ENCODE measurements around the gene MYOD1.

The MYOD1 gene

GRCh38 chr11:17734418-17734911 lies 15.1 kb downstream of the MYOD1 start, which contains the start of gene KCNC1:
KCNC1 (plus strand) TSS chr11:17734781; CDS start chr11:17736003, 1,222 bp downstream.
- in situ Hi-C loops (cut with MboI; ENCODE audit: low sequenced_read_pairs): no loop called here

GRCh38 chr11:17734986-17735817 lies 15.8 kb downstream of the MYOD1 start:
- in situ Hi-C loops (cut with MboI; ENCODE audit: low sequenced_read_pairs): no loop called here

- in situ Hi-C loops (cut with MboI; ENCODE audit: low sequenced_read_pairs): no loop called here
These were observed 16.6 kb downstream of the MYOD1 start for GRCh38 chr11:17735818-17736578.

GRCh38 chr11:17736579-17736893 lies 17.2 kb downstream of the MYOD1 start:
- in situ Hi-C loops (cut with MboI; ENCODE audit: low sequenced_read_pairs): no loop called here

- in situ Hi-C loops (cut with MboI; ENCODE audit: low sequenced_read_pairs): no loop called here
These were observed 17.8 kb downstream of the MYOD1 start for GRCh38 chr11:17736930-17737817.

- in situ Hi-C loops (cut with MboI; ENCODE audit: low sequenced_read_pairs): no loop called here
These were observed 19.0 kb downstream of the MYOD1 start for GRCh38 chr11:17738151-17738973.

- in situ Hi-C loops (cut with MboI; ENCODE audit: low sequenced_read_pairs): no loop called here
These were observed 20.6 kb downstream of the MYOD1 start for GRCh38 chr11:17739945-17740338.

GRCh38 chr11:17740649-17741235 lies 21.4 kb downstream of the MYOD1 start:
- in situ Hi-C loops (cut with MboI; ENCODE audit: low sequenced_read_pairs): no loop called here

GRCh38 chr11:17741487-17741886 lies 22.1 kb downstream of the MYOD1 start:
- in situ Hi-C loops (cut with MboI; ENCODE audit: low sequenced_read_pairs): no loop called here

GRCh38 chr11:17742019-17742418 lies 22.6 kb downstream of the MYOD1 start:
- in situ Hi-C loops (cut with MboI; ENCODE audit: low sequenced_read_pairs): no loop called here

GRCh38 chr11:17743026-17743807 lies 23.8 kb downstream of the MYOD1 start:
- in situ Hi-C loops (cut with MboI; ENCODE audit: low sequenced_read_pairs): no loop called here

- in situ Hi-C loops (cut with MboI; ENCODE audit: low sequenced_read_pairs): no loop called here
These were observed 24.4 kb downstream of the MYOD1 start for GRCh38 chr11:17743808-17744119.

- in situ Hi-C loops (cut with MboI; ENCODE audit: low sequenced_read_pairs): no loop called here
These were observed 25.0 kb downstream of the MYOD1 start for GRCh38 chr11:17744151-17744940.

- in situ Hi-C loops (cut with MboI; ENCODE audit: low sequenced_read_pairs): no loop called here
These were observed 25.8 kb downstream of the MYOD1 start for GRCh38 chr11:17745023-17745772.

GRCh38 chr11:17746096-17746495 lies 26.7 kb downstream of the MYOD1 start:
- in situ Hi-C loops (cut with MboI; ENCODE audit: low sequenced_read_pairs): no loop called here

GRCh38 chr11:17747131-17747955 lies 28.0 kb downstream of the MYOD1 start:
- in situ Hi-C loops (cut with MboI; ENCODE audit: low sequenced_read_pairs): no loop called here

- in situ Hi-C loops (cut with MboI; ENCODE audit: low sequenced_read_pairs): no loop called here
These were observed 28.7 kb downstream of the MYOD1 start for GRCh38 chr11:17748044-17748443.

Data from hTERT RPE-1 (cell line).